ENCODE results near the gene MTHFSD. TPM values are rescaled to one million over a fixed set of nuclear protein-coding genes. Genes with fewer than 3 reads are reported as not detected.
"Not testable (repeated sequence)": the region's sequence is repeated elsewhere in the genome, so short reads cannot be mapped to it uniquely, and the experiment has no call there.

The MTHFSD gene
- total and polyA plus RNA-seq, 7 experiments from 2014 or later: 16.7 to 46.7 (median 28.1) TPM

- Histone ChIP-seq H3K27me3 (ENCODE audit: control insufficient read depth in 2 of 2, insufficient read depth in 2 of 2, low read length in 2 of 2) (no peaks in the 10 kb centered on the region), H3K4me3 (ENCODE audit: low read length) (no peak overlapping the region), H3K9me3 (ENCODE audit: control insufficient read depth in 2 of 3, low read length in 3 of 3) (no peaks in the 10 kb centered on the region), H3K4me1 (ENCODE audit: control insufficient read depth in 2 of 2, insufficient read depth in 2 of 2, low read length in 2 of 2) (no peaks in the 10 kb centered on the region), H3K36me3 (ENCODE audit: control insufficient read depth in 2 of 3, insufficient read depth in 3 of 3, low read length in 3 of 3) (no peaks in the 10 kb centered on the region), H3K27ac (ENCODE audit: low read depth, low read length) (no peak overlapping the region)
- peaks cover 0 to 6% (median 0%) of the 10 kb centered on the region in 11 donors for H3K9me3 Mint-ChIP-seq
- H3K36me3 Mint-ChIP-seq: no peaks in the 10 kb centered on the region
- H3K27me3 Mint-ChIP-seq: peaks cover 21 to 30% (median 22%) of the 10 kb centered on the region in 5 donors
- intact Hi-C loops (cut with micrococcal nuclease): no loop called here
- CTCF ChIA-PET: no interaction called here
- no peak overlapping the region for H3K27ac Mint-ChIP-seq
- H3K4me3 Mint-ChIP-seq: no peak overlapping the region
- no peak for DNase-seq
- peaks cover 0 to 11% (median 7%) of the 10 kb centered on the region in 7 donors for H3K4me1 Mint-ChIP-seq
- ATAC-seq: no peak
- POLR2A ChIA-PET: no interaction called here
Measured at GRCh38 chr16:86590501-86591144, 35.6 kb upstream of the MTHFSD start.

GRCh38 chr16:86587955-86588354, 32.9 kb upstream of the MTHFSD start:
- ATAC-seq; POLR2A ChIA-PET; H3K36me3 Mint-ChIP-seq; H3K9me3 ChIP-seq (ENCODE audit: control insufficient read depth in 2 of 3, low read length in 3 of 3); H3K36me3 ChIP-seq (ENCODE audit: control insufficient read depth in 2 of 3, insufficient read depth in 3 of 3, low read length in 3 of 3); DNase-seq; H3K27ac ChIP-seq (ENCODE audit: low read depth, low read length); H3K4me3 Mint-ChIP-seq; H3K4me1 ChIP-seq (ENCODE audit: control insufficient read depth in 2 of 2, insufficient read depth in 2 of 2, low read length in 2 of 2); H3K27ac Mint-ChIP-seq; H3K27me3 ChIP-seq (ENCODE audit: control insufficient read depth in 2 of 2, insufficient read depth in 2 of 2, low read length in 2 of 2); CTCF ChIA-PET; H3K4me1 Mint-ChIP-seq; H3K9me3 Mint-ChIP-seq; intact Hi-C loops (cut with micrococcal nuclease); H3K4me3 ChIP-seq (ENCODE audit: low read length): not testable (repeated sequence)
- H3K27me3 Mint-ChIP-seq: peaks cover 12 to 26% (median 19%) of the 10 kb centered on the region in 5 donors

GRCh38 chr16:86587487-86587886, 32.5 kb upstream of the MTHFSD start:
- Mint-ChIP-seq H3K27me3 (peaks cover 12 to 25% (median 17%) of the 10 kb centered on the region in 5 donors), H3K4me3 (no peak overlapping the region)
- intact Hi-C loops (cut with micrococcal nuclease): no loop called here

GRCh38 chr16:86585821-86586611, 31.0 kb upstream of the MTHFSD start:
- Histone ChIP-seq H3K4me1 (ENCODE audit: control insufficient read depth in 2 of 2, insufficient read depth in 2 of 2, low read length in 2 of 2) (no peaks in the 10 kb centered on the region), H3K27me3 (ENCODE audit: control insufficient read depth in 2 of 2, insufficient read depth in 2 of 2, low read length in 2 of 2) (no peaks in the 10 kb centered on the region), H3K36me3 (ENCODE audit: control insufficient read depth in 2 of 3, insufficient read depth in 3 of 3, low read length in 3 of 3) (no peaks in the 10 kb centered on the region), H3K4me3 (ENCODE audit: low read length) (no peak overlapping the region), H3K27ac (ENCODE audit: low read depth, low read length) (no peak overlapping the region), H3K9me3 (ENCODE audit: control insufficient read depth in 2 of 3, low read length in 3 of 3) (no peaks in the 10 kb centered on the region)
- Mint-ChIP-seq H3K27ac (no peak overlapping the region), H3K27me3 (peaks cover 19 to 30% (median 24%) of the 10 kb centered on the region in 5 donors), H3K4me3 (no peak overlapping the region), H3K36me3 (no peaks in the 10 kb centered on the region), H3K4me1 (peaks cover 0 to 2% (median 0%) of the 10 kb centered on the region in 7 donors), H3K9me3 (no peaks in the 10 kb centered on the region)
- ATAC-seq: no peak
- intact Hi-C loops (cut with micrococcal nuclease): no loop called here
- CTCF ChIA-PET: no interaction called here
- DNase-seq: no peak
- POLR2A ChIA-PET: no interaction called here

More at GRCh38 chr16:86587487-86587886, 32.5 kb upstream of the MTHFSD start:
- no peak overlapping the region for H3K27ac ChIP-seq (ENCODE audit: low read depth, low read length)
- DNase-seq: no peak
- no peak overlapping the region for H3K4me3 ChIP-seq (ENCODE audit: low read length)
- ChIA-PET CTCF (no interaction called here), POLR2A (no interaction called here)
- no peaks in the 10 kb centered on the region for H3K4me1 ChIP-seq (ENCODE audit: control insufficient read depth in 2 of 2, insufficient read depth in 2 of 2, low read length in 2 of 2)
- no peaks in the 10 kb centered on the region for H3K36me3 ChIP-seq (ENCODE audit: control insufficient read depth in 2 of 3, insufficient read depth in 3 of 3, low read length in 3 of 3)
- no peak for ATAC-seq
- H3K9me3 Mint-ChIP-seq: no peaks in the 10 kb centered on the region
- H3K4me1 Mint-ChIP-seq: peaks cover 0 to 5% (median 0%) of the 10 kb centered on the region in 7 donors
- no peaks in the 10 kb centered on the region for H3K27me3 ChIP-seq (ENCODE audit: control insufficient read depth in 2 of 2, insufficient read depth in 2 of 2, low read length in 2 of 2)
- no peaks in the 10 kb centered on the region for H3K36me3 Mint-ChIP-seq
- H3K27ac Mint-ChIP-seq: no peak overlapping the region
- H3K9me3 ChIP-seq (ENCODE audit: control insufficient read depth in 2 of 3, low read length in 3 of 3): no peaks in the 10 kb centered on the region

- intact Hi-C loops (cut with micrococcal nuclease): no loop called here
- Histone ChIP-seq H3K9me3 (ENCODE audit: control insufficient read depth in 2 of 3, low read length in 3 of 3) (no peaks in the 10 kb centered on the region), H3K36me3 (ENCODE audit: control insufficient read depth in 2 of 3, insufficient read depth in 3 of 3, low read length in 3 of 3) (no peaks in the 10 kb centered on the region), H3K4me3 (ENCODE audit: low read length) (no peak overlapping the region), H3K27me3 (ENCODE audit: control insufficient read depth in 2 of 2, insufficient read depth in 2 of 2, low read length in 2 of 2) (no peaks in the 10 kb centered on the region), H3K4me1 (ENCODE audit: control insufficient read depth in 2 of 2, insufficient read depth in 2 of 2, low read length in 2 of 2) (no peaks in the 10 kb centered on the region), H3K27ac (ENCODE audit: low read depth, low read length) (no peak overlapping the region)
- H3K36me3 Mint-ChIP-seq: no peaks in the 10 kb centered on the region
- no peak overlapping the region for H3K27ac Mint-ChIP-seq
- ATAC-seq (no peak), DNase-seq (no peak)
- H3K9me3 Mint-ChIP-seq: peaks cover 0 to 2% (median 0%) of the 10 kb centered on the region in 11 donors
- peaks cover 0 to 2% (median 0%) of the 10 kb centered on the region in 7 donors for H3K4me1 Mint-ChIP-seq
- POLR2A ChIA-PET: no interaction called here
- peaks cover 24 to 39% (median 33%) of the 10 kb centered on the region in 5 donors for H3K27me3 Mint-ChIP-seq
- H3K4me3 Mint-ChIP-seq: no peak overlapping the region
- CTCF ChIA-PET: no interaction called here
Measured at GRCh38 chr16:86584726-86585721, 30.0 kb upstream of the MTHFSD start.

GRCh38 chr16:86584071-86584685, 29.1 kb upstream of the MTHFSD start:
- Mint-ChIP-seq H3K36me3 (no peaks in the 10 kb centered on the region), H3K4me3 (no peak overlapping the region), H3K27me3 (peaks cover 28 to 45% (median 39%) of the 10 kb centered on the region in 5 donors), H3K9me3 (peaks cover 0 to 2% (median 0%) of the 10 kb centered on the region in 11 donors), H3K4me1 (peaks cover 0 to 4% (median 0%) of the 10 kb centered on the region in 7 donors), H3K27ac (no peak overlapping the region)
- no peaks in the 10 kb centered on the region for H3K27me3 ChIP-seq (ENCODE audit: control insufficient read depth in 2 of 2, insufficient read depth in 2 of 2, low read length in 2 of 2)
- ATAC-seq (no peak), DNase-seq (no peak)
- H3K4me1 ChIP-seq (ENCODE audit: control insufficient read depth in 2 of 2, insufficient read depth in 2 of 2, low read length in 2 of 2): no peaks in the 10 kb centered on the region
- H3K36me3 ChIP-seq (ENCODE audit: control insufficient read depth in 2 of 3, insufficient read depth in 3 of 3, low read length in 3 of 3): no peaks in the 10 kb centered on the region
- no peak overlapping the region for H3K4me3 ChIP-seq (ENCODE audit: low read length)
- no peak overlapping the region for H3K27ac ChIP-seq (ENCODE audit: low read depth, low read length)
- ChIA-PET POLR2A (no interaction called here), CTCF (no interaction called here)
- H3K9me3 ChIP-seq (ENCODE audit: control insufficient read depth in 2 of 3, low read length in 3 of 3): no peaks in the 10 kb centered on the region
- intact Hi-C loops (cut with micrococcal nuclease): no loop called here

Data from naive thymus-derived CD4-positive, alpha-beta T cell (primary cell).